ENCODE results near the gene UNC93B1.

- TF ChIP-seq CTCF (IDR thresholded peaks at IDR 0.05) (no peak), POLR2AphosphoS5 (IDR thresholded peaks at IDR 0.05) (no peak)
Measured at GRCh38 chr11:68038226-68038717, 34.4 kb upstream of the UNC93B1 start.
